CD4-positive, alpha-beta T cell (primary cell): Measurements from ENCODE around the gene BCAS1. TPM values are rescaled to one million over a fixed set of nuclear protein-coding genes. Genes with fewer than 3 reads are reported as not detected.

Experiments used
- ATAC-seq: fragments of 200-7000 bp; cut with Tn5 transposase; one replicate; pipeline ENCODE4 v1.10.0; 2022; ENCODE audit warnings: mild to moderate bottlenecking; ENCODE audit not compliant: poor library complexity
- CTCF ChIA-PET: fragments of 350-600 bp; sonication (Branson Sonifier 250); formaldehyde crosslinking; loops from one replicate; lab custom pipeline; 2021; ENCODE audit warnings: antibody characterized with exemption, inconsistent platforms; lab: Charles Lee
- POLR2A ChIA-PET: fragments of 350-600 bp; sonication (Branson Sonifier 250); formaldehyde crosslinking; loops from one replicate; lab custom pipeline; 2021; ENCODE audit warnings: antibody characterized with exemption, inconsistent platforms; lab: Charles Lee
- DNase-seq, 14 experiments: peaks; one replicate each; pipeline ENCODE4 v3.0.0-alpha.2; 2013 to 2020; ENCODE audit warnings: mixed read lengths in 2 of 14
- H3K27ac ChIP-seq, 2 donors: one replicate each; pipeline versions ENCODE4 v1.5.1 to v1.7.0; 2013; ENCODE audit warnings: low read length in 2 of 2, low read depth in 1 of 2, mild to moderate bottlenecking in 1 of 2
- H3K27me3 ChIP-seq, 2 experiments: 1 replicate in 1 of 2; 2 replicates in 1 of 2; pipeline versions ENCODE4 v1.6.1 to v1.7.0; 2013; ENCODE audit warnings: low read length in 2 of 2, control low read depth in 1 of 2, mild to moderate bottlenecking in 1 of 2, moderate library complexity in 1 of 2; ENCODE audit not compliant: insufficient read depth in 2 of 2, control insufficient read depth in 1 of 2
- H3K36me3 ChIP-seq: one replicate; pipeline ENCODE4 v1.6.1; 2013; ENCODE audit warnings: low read length, control low read depth; ENCODE audit not compliant: insufficient read depth
- H3K4me1 ChIP-seq: one replicate; pipeline ENCODE4 v1.6.1; 2013; ENCODE audit warnings: low read length, control low read depth; ENCODE audit not compliant: insufficient read depth
- H3K4me3 ChIP-seq: one replicate; pipeline ENCODE4 v1.5.1; 2013; ENCODE audit warnings: mild to moderate bottlenecking, low read length, moderate library complexity
- H3K9me3 ChIP-seq, 2 experiments: 1 replicate in 1 of 2; 2 replicates in 1 of 2; pipeline versions ENCODE4 v1.6.1 to v1.7.0; 2013; ENCODE audit warnings: low read length in 2 of 2, mild to moderate bottlenecking in 2 of 2, control low read depth in 1 of 2, moderate library complexity in 1 of 2; ENCODE audit not compliant: control insufficient read depth in 1 of 2, insufficient read depth in 1 of 2
- H3K27ac Mint-ChIP-seq: one replicate; pipeline ENCODE4 v1.8.0; 2020; ENCODE audit warnings: mixed read lengths
- H3K27me3 Mint-ChIP-seq: one replicate; pipeline ENCODE4 v1.8.0; 2021; ENCODE audit warnings: mixed read lengths
- H3K36me3 Mint-ChIP-seq: one replicate; pipeline ENCODE4 v1.8.0; 2021; ENCODE audit warnings: low read depth, mixed read lengths
- H3K4me1 Mint-ChIP-seq: one replicate; pipeline ENCODE4 v1.8.0; 2021; ENCODE audit warnings: low read depth, mixed read lengths
- H3K4me3 Mint-ChIP-seq: one replicate; pipeline ENCODE4 v1.8.0; 2020; ENCODE audit warnings: mild to moderate bottlenecking, mixed read lengths
- H3K9me3 Mint-ChIP-seq: one replicate; pipeline ENCODE4 v1.8.0; 2020; ENCODE audit warnings: mixed read lengths
- intact Hi-C, 2 experiments: fragments of 100-400 bp; cut with DNase I in 1 of 2; cut with micrococcal nuclease in 1 of 2; formaldehyde crosslinking; loops; one replicate each; pipeline versions ENCODE4 v1.15.1 to v1.9.0; 2023 to 2025; cut with DNase I, micrococcal nuclease
- total RNA-seq, 174 experiments: library from RNA in 2 of 174; stranded (reverse) in 2 of 174; gene quantifications; one replicate each; pipeline ENCODE4 v1.2.3 and lab custom pipeline; 2021 to 2026
- TF ChIP-seq, protein P1 (sequence below): fragments of 200-600 bp; IDR thresholded peaks from one replicate; pipeline ENCODE4 v1.8.0; 2022; ENCODE audit warnings: antibody characterized with exemption, mild to moderate bottlenecking

The BCAS1 gene
- total RNA-seq, 2 experiments from 2014 or later: 0.20 to 0.27 TPM

DNA sequence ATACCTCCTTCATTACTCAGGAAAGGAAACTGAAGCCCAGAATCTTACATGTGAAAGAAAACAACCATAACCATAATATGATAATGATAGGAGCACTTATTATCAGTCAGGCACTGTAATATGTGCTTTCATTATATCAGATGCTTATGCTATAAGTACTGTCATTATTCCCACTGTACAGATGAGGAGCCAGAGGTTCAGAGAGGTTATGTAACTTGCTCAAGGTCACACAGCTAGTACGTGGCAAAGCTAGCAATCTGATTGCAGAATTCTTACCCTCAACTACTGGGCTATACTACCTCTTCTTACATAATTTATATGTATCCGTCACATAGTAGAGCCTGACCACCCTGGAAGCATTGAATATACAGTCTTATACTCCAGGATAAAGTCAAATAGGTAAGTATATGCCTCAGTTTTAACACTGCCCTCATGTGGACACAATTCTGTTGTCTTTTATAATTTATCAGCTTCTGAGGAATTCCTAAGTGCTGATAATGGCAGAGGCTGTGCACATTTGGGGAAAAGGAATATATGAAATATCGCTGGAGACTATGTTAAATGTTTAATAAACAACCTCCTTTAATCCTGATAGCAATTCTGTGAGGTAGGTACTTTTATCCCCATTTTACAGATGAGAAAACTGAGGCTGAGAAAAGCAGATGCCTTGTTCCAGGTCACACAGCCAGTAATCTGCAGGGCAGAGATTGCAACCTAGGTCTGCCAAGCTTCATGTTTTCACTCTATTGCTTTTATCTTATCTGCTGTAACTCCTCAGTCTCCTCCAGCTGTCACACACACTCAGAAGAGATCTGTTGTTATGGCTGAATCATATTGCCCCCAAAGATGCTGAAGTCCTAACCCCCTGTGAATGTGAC lies 13.4 kb downstream of the BCAS1 start:
- Mint-ChIP-seq H3K36me3 (no peaks in the 10 kb centered on the region), H3K27ac (no peak overlapping the region), H3K27me3 (peaks cover 3% of the 10 kb centered on the region), H3K4me1 (no peaks in the 10 kb centered on the region), H3K4me3 (no peak overlapping the region), H3K9me3 (no peaks in the 10 kb centered on the region)
- Histone ChIP-seq H3K27ac (no peak overlapping the region), H3K36me3 (no peaks in the 10 kb centered on the region), H3K9me3 (no peaks in the 10 kb centered on the region), H3K4me3 (no peak overlapping the region), H3K4me1 (no peaks in the 10 kb centered on the region), H3K27me3 (no peaks in the 10 kb centered on the region)
- TF ChIP-seq, protein P1, sequence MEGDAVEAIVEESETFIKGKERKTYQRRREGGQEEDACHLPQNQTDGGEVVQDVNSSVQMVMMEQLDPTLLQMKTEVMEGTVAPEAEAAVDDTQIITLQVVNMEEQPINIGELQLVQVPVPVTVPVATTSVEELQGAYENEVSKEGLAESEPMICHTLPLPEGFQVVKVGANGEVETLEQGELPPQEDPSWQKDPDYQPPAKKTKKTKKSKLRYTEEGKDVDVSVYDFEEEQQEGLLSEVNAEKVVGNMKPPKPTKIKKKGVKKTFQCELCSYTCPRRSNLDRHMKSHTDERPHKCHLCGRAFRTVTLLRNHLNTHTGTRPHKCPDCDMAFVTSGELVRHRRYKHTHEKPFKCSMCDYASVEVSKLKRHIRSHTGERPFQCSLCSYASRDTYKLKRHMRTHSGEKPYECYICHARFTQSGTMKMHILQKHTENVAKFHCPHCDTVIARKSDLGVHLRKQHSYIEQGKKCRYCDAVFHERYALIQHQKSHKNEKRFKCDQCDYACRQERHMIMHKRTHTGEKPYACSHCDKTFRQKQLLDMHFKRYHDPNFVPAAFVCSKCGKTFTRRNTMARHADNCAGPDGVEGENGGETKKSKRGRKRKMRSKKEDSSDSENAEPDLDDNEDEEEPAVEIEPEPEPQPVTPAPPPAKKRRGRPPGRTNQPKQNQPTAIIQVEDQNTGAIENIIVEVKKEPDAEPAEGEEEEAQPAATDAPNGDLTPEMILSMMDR: no peak
- intact Hi-C loops: no loop called here
- ChIA-PET POLR2A (no interaction called here), CTCF (interaction anchor here (0.6 kb wide), 1 partner anchor 30 kb away, joined by 3 read pairs; no protein-coding TSS in a partner anchor)
- ATAC-seq: no peak
- no peak for DNase-seq

DNA sequence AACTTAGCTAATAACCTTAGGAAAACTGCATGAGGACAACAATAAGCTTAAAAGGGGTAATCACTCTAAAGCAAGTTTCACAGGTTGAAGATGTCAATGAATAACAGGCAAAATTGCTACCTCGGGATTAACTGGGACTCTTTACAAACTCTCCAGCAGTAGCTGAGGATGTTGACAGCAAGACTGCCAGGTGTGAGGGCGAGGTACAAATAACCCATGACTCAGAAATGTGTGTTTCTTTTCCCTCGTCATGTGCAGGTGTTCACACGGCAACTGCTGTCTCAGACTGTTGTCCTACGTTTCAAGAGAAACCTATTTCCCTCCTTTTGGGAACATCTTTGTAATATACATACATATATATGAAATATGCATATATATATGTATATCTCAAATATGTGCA lies 15.9 kb downstream of the BCAS1 start:
- DNase-seq: no peak
- Histone ChIP-seq H3K27ac (no peak overlapping the region), H3K9me3 (no peaks in the 10 kb centered on the region), H3K36me3 (no peaks in the 10 kb centered on the region), H3K4me1 (no peaks in the 10 kb centered on the region), H3K4me3 (no peak overlapping the region), H3K27me3 (peaks cover 0 to 7% of the 10 kb centered on the region in 2 experiments)
- intact Hi-C loops: no loop called here
- Mint-ChIP-seq H3K27me3 (peaks cover 18% of the 10 kb centered on the region), H3K9me3 (no peaks in the 10 kb centered on the region), H3K4me1 (no peaks in the 10 kb centered on the region), H3K4me3 (no peak overlapping the region), H3K36me3 (no peaks in the 10 kb centered on the region), H3K27ac (no peak overlapping the region)
- ATAC-seq: no peak
- TF ChIP-seq, protein P1: no peak
- ChIA-PET POLR2A (no interaction called here), CTCF (no interaction called here)

DNA sequence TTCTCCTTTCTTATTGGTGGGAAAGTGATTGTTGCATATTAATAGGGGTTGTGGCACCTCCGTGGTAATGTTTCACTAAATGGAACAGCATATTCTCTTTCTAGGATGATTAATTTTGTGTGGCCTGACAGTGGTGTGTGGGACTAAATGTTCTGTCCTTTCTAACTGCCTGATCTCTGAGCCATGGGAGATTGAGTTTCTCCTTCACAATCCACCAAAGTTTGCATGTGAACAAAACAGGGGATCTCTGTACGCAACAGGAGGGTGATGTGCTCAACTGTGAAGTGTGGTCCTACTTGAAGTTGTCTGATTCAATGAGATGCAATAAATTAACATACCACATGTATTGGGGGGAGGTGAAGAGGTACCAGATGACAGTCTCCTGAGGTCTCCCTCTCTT lies 19.3 kb downstream of the BCAS1 start:
- no peak overlapping the region for H3K4me3 ChIP-seq
- peaks cover 0 to 7% of the 10 kb centered on the region in 2 experiments for H3K27me3 ChIP-seq
- H3K9me3 ChIP-seq: peaks cover 0 to 3% of the 10 kb centered on the region in 2 experiments
- ChIA-PET POLR2A (interaction anchor here (0.6 kb wide), 1 partner anchor 10 kb away, joined by 3 read pairs; no protein-coding TSS in a partner anchor), CTCF (no interaction called here)
- no peaks in the 10 kb centered on the region for H3K36me3 Mint-ChIP-seq
- H3K36me3 ChIP-seq: no peaks in the 10 kb centered on the region
- no peak overlapping the region for H3K4me3 Mint-ChIP-seq
- intact Hi-C loops: no loop called here
- TF ChIP-seq, protein P1: no peak
- no peaks in the 10 kb centered on the region for H3K4me1 ChIP-seq
- DNase-seq (no peak), ATAC-seq (no peak)
- peaks cover 25% of the 10 kb centered on the region for H3K27me3 Mint-ChIP-seq
- no peak overlapping the region for H3K27ac Mint-ChIP-seq
- no peak overlapping the region for H3K27ac ChIP-seq
- no peaks in the 10 kb centered on the region for H3K4me1 Mint-ChIP-seq
- H3K9me3 Mint-ChIP-seq: no peaks in the 10 kb centered on the region
